ENCODE data around the gene MAN2A2. TPM values are rescaled to one million over a fixed set of nuclear protein-coding genes. Genes with fewer than 3 reads are reported as not detected.
A peak's percentile ranks its signal among the peaks of the same experiment; 100 is the strongest.

Gene MAN2A2
- total RNA-seq, 4 donors from 2014 or later, result 46.8 to 109 (median 86.4) TPM

GRCh38 chr15:90949979-90950675 lies 47.0 kb downstream of the MAN2A2 start:
- Histone ChIP-seq H3K4me3 (no peak overlapping the region), H3K9me3 (no peaks in the 10 kb centered on the region), H3K4me1 (peaks cover 0 to 4% (median 3%) of the 10 kb centered on the region in 4 donors), H3K36me3 (peaks cover 0 to 25% (median 3%) of the 10 kb centered on the region in 4 donors), H3K27ac (peak overlapping the region in 3 of 4 donors; percentile 30 to 65 (median 59)), H3K27me3 (no peaks in the 10 kb centered on the region)
- TF ChIP-seq POLR2AphosphoS5 (IDR thresholded peaks at IDR 0.05) (no peak), EP300 (IDR thresholded peaks at IDR 0.05; ENCODE audit: low read depth) (no peak), POLR2A (IDR thresholded peaks at IDR 0.05) (no peak), CTCF (IDR thresholded peaks at IDR 0.05) (no peak)
- in situ Hi-C loops (cut with MboI; ENCODE audit: low pct_ligation_motif_present in 1 of 4, low pct_unique_long_range_greater_than_20kb in 1 of 4, low sequenced_read_pairs in 3 of 4), result loop anchor here in 3 of 4 donors (10.0 to 25.0 kb wide), 2 partner anchors 312 to 325 kb away; no protein-coding TSS in a partner anchor
- intact Hi-C loops (cut with DNase I; ENCODE audit: low total_unique reads), result loop anchor here (10.0 kb wide), 1 partner anchor 325 kb away; no protein-coding TSS in a partner anchor
- WGBS, 2 donors (ENCODE audit: low coverage in 1 of 2), result 94% methylated on average over 22 of the region's 23 CpGs; no CpG with 5 or more reads in 1 of the 2 donors
- no peak for DNase-seq

GRCh38 chr15:90950676-90951075 lies 47.6 kb downstream of the MAN2A2 start:
- Histone ChIP-seq H3K36me3 (peaks cover 0 to 24% (median 2%) of the 10 kb centered on the region in 4 donors), H3K4me3 (no peak overlapping the region), H3K27ac (no peak overlapping the region), H3K9me3 (no peaks in the 10 kb centered on the region), H3K27me3 (no peaks in the 10 kb centered on the region), H3K4me1 (peaks cover 0 to 10% (median 9%) of the 10 kb centered on the region in 4 donors)
- 99 to 100% methylated on average over 4 to 6 of the region's 6 CpGs for WGBS, 2 donors (ENCODE audit: low coverage in 1 of 2)
- DNase-seq, result no peak
- no peak for TF ChIP-seq CTCF (IDR thresholded peaks at IDR 0.05)
- TF ChIP-seq POLR2A (IDR thresholded peaks at IDR 0.05), result no peak
- TF ChIP-seq POLR2AphosphoS5 (IDR thresholded peaks at IDR 0.05), result no peak
- no peak for TF ChIP-seq EP300 (IDR thresholded peaks at IDR 0.05; ENCODE audit: low read depth)
- intact Hi-C loops (cut with DNase I; ENCODE audit: low total_unique reads), result loop anchor here (10.0 kb wide), 1 partner anchor 324 kb away; no protein-coding TSS in a partner anchor
- in situ Hi-C loops (cut with MboI; ENCODE audit: low pct_ligation_motif_present in 1 of 4, low pct_unique_long_range_greater_than_20kb in 1 of 4, low sequenced_read_pairs in 3 of 4), result loop anchor here in 3 of 4 donors (10.0 to 25.0 kb wide), 2 partner anchors 312 to 324 kb away; no protein-coding TSS in a partner anchor

- Histone ChIP-seq H3K4me1 (peaks cover 11 to 32% (median 24%) of the 10 kb centered on the region in 4 donors), H3K9me3 (no peaks in the 10 kb centered on the region), H3K4me3 (no peak overlapping the region), H3K36me3 (peaks cover 0 to 15% (median 0%) of the 10 kb centered on the region in 4 donors), H3K27me3 (no peaks in the 10 kb centered on the region), H3K27ac (no peak overlapping the region)
- intact Hi-C loops (cut with DNase I; ENCODE audit: low total_unique reads) (loop anchor here (10.0 kb wide), 1 partner anchor 322 kb away; no protein-coding TSS in a partner anchor), in situ Hi-C loops (cut with MboI; ENCODE audit: low pct_ligation_motif_present in 1 of 4, low pct_unique_long_range_greater_than_20kb in 1 of 4, low sequenced_read_pairs in 3 of 4) (loop anchor here in 3 of 4 donors (10.0 to 25.0 kb wide), 2 partner anchors 309 to 322 kb away; no protein-coding TSS in a partner anchor)
- TF ChIP-seq POLR2A (IDR thresholded peaks at IDR 0.05) (no peak), POLR2AphosphoS5 (IDR thresholded peaks at IDR 0.05) (no peak), CTCF (IDR thresholded peaks at IDR 0.05) (no peak), EP300 (IDR thresholded peaks at IDR 0.05; ENCODE audit: low read depth) (no peak)
- DNase-seq, result no peak
- 90% methylated on average over 14 of the region's 14 CpGs; no CpG with 5 or more reads in 1 of the 2 donors for WGBS, 2 donors (ENCODE audit: low coverage in 1 of 2)
Observed at GRCh38 chr15:90952901-90953677, 50.0 kb downstream of the MAN2A2 start.
